Activated gamma-delta T cell treated with anti-CD3 and anti-CD28 coated beads, Interleukin-2, amount 50 U/mL, for 16 hours (primary cell): ENCODE data around the gene MYADML2.

Experiments used
- DNase-seq: peaks from one replicate; pipeline ENCODE4 v3.0.0-alpha.2; 2020; ENCODE audit warnings: low read depth

Gene MYADML2

DNA sequence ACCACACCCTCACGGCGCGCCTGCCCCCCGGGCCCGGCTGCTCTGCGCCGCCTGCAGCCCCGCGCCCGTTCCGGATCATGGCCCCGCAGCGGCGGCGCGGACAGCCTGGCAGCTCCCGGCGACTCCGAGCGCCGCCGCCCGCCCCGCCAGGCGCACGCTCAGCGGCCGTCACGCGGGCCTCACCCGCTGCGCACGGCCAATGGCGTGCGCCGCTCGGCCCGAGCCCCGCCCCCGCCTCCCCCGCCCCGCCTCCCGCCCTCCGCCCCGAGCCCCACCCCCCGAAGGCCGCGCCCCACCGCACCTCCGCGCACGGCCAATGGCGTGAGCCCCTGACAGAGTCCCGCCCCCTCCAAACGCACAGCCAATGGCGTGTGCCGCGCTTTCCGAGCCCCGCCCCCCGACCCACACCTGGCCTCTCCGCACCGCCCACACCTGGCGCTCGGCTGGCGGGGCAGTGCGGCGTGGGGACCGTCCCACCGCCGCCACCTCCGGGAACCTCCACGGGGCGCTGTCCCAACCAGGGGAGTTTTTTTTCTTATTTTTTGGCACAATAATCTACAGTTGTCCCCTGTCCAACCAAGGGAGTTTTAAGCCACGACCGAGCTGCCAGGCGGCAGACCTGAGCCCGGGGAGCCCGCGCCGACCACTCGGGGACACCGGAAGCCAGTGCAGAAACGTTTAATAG lies 35.6 kb downstream of the MYADML2 start, which contains the start of gene PCYT2:
PCYT2 (minus strand) TSS at position 123 of the 685 bp plus-strand sequence; CDS start at position 79, 44 bp downstream.
- DNase-seq = peak; percentile 85

DNA sequence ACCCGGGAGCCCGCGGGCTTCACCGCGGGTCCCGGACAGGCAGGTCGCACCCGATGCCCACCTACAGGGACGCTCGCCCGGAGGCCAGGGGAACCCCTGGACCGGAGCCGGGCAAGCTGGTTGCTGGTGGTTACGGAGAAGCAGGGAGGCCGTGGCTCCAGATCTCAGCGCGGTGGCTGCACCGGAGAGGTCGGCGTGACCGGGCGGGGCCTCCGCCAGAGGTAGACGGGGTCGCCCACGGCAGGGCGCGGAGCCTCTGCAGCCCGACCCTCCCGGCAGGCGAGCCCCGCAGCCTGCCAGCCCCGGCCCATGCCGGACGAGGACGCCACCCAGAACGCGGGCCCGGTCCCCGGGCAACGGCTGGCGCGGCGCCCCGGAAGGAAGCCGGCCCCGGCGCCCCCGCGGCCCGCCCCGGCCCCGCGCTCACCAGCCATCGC lies 36.2 kb downstream of the MYADML2 start:
- no peak for DNase-seq

DNA sequence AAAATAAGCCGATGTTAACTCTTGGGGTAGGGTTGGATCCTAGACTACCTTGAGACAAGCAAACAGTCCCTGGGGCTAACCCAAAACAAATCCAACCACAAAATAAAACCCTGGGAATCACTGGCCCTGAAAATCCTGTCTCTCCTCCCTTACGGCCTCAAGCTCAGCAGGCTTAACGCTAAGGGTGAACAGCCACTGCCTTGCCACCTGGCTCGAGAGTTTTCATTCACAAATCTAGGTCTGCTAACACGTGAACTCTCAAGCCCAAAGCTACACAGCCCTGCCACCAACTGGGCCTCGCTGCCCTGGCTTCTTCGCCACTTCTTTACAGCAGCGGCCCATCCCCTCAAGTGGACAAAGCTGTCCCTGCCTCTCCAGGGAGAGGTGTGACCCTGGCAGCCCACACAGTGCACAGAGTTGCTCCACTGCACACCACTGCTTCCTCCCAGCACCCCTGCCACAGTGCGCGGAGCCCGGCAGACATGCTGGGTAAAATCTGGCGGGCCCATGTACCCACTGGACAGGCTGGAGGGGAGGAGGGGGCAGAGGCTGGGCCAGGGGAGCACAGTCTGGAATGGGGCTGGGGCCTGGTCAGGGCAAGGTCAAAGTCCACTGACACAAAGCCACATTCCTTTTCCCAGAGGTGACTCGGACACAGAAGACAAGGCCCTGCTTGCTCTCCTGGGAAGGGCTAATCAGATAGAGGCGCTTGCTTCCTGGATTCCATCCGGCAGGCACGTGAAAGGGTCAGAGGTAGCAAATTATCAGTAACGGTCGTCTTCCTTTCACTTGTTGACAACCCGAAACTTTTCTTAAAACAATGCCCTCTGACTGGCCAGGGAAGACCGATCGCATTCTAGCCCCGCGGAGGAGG lies 36.8 kb downstream of the MYADML2 start:
- DNase-seq = no peak

DNA sequence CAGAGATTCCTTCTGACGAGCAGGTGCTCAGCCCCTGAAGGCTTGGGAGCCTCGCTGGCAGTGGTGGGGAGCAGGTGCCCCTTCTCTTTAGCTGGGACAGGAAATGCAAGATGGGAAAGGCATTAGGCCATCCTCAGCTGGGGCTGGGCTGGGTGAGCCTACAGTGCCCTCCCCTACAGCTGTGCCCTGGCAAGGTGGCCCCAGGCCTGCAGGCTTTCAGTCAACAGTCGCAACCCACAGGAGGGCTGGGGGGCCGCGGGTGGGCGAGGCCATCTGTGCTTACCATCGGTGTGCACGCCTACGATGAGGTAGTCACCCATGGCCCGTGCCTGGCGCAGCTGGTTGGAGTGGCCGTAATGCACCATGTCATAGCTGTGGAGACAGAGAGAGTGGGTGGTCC lies 37.8 kb downstream of the MYADML2 start:
- DNase-seq = no peak

DNA sequence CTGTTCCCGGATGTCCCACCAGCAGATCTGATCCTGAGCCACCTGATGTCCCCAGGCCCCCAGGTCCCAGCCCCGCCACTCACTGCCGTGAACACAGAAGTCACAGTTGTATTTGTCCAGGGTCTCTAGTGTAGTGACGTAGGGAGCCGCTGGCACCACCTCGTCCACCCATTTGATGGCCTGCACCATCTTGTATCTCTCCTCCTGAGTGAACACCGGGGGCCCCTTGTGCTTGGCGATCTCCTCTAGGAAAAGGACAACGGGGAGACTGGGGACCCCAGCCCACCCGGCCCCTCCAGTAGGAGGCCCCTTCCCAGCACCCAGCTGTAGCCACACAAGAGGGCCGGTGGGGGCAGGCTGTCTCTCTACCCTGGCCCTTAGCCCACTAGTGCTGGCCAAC lies 38.2 kb downstream of the MYADML2 start:
- no peak for DNase-seq

DNA sequence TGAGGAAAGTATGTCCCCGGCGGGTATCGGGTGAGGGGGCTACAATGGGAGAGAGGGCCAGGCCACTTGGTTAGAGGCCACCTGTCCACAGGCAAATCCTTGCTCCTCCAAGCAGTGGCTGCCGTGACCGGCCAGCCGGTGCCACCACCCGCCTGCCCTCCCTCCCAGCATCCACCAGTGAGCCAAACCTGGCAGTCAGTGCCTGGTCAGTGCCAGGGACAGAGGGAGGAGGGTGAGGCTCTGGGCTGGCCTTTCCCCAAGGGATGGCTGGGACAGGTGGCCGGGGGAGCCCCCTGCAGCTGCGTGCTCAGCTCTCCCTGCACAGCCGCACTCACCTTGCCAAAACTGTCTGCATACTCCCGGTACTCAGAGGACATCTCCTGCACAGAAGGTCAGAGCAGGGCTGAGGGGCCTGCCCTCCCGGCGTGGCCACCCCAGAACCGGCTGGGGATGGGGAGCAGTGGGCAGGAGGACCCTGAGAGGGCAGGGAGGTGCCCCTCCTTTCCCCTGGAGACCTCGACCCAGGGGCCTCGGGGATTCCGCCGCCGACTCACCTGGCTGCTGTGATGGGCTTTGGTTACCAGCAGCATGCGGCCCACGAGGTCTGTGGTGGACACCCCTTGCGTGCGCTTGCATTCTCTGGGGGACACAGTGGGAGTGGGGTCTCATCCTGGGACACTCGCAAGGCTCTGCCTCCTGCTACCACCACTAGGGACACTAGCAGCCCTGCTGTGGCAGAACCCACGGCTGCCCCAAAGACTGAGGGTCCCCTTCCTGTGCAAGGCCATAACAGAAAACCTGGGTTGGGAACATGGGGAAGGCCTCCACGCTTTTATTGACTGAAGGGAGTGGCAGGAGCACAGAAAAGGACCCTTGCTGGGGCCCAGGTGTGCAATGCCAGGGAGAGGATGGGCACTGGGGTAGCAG lies 39.6 kb downstream of the MYADML2 start:
- DNase-seq = no peak

DNA sequence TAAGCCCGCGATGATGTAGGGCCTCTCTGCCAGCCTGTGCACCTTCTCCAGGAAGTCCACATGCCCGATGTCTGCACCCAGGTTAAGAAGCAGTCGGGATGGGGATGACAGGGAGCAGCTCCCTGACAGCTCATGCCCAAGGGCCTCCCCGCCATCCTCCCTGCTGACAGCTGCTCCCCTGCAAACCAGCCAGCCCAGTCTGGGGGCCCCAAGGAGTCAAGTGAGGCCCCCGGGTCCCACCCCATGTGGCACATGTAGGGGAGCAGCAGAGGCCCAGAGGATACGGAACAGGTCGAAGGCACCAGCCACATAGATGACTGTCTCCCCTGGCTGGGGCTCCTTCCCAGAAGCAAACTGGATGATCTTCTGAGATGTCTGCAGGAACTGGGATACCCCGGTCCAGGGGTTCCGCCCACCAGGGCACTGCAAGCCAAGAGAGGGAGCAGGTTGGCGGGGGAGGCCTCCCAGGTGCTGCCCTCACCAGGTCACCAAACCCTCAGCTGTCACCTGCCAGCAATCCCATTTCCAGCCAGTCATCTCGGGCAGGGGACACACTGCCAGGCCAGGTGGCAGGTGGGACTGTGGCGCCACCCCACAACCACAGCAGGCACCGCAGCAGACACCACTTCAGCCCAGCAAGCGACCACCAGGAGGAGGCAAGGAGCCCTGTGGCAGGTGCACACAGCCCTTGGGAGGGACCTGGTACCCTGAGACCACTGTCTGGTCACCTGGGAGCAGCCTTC lies 40.4 kb downstream of the MYADML2 start:
- DNase-seq = no peak

DNA sequence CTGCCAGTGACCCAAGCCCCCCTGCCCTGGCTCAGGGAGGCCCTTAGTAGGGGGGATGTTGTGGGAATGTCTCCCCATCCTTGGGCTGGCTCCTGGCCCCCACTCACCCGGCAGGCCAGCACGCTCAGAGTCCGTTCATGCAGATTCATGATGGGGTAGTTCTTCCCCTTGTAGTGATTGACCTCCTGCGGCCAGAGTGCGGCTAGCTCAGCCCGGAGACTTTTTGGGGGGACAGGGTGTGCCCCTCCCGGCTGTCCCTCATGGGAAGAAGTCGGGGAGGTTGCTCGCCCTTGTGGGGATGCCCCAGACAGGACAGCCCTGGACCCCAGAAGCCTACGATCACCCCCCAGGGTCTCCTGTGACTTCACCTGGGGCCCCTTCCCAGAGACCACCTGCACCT lies 41.0 kb downstream of the MYADML2 start:
- DNase-seq = no peak

DNA sequence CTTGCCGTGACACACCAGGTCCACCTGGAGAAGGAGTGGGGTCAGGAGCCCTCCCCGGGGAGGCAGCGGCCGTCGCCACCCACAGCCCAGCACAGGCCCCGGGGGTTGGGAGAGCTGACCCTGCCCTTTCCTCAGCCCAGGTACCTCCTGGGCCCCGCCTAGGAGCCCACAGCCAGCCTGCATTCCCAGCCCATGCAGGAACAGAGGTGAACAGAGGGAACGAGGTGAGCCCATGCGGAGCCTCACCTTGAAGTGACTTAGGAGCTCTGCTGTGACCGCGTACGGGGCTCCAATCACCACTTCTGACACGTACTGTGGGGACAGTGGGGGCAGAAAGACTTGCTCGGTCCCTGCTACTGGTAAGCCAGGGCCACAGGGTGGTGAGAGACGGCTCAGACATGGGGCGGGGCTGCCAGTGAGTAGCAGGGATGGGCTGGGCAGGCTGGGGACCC lies 41.6 kb downstream of the MYADML2 start:
- DNase-seq = no peak

DNA sequence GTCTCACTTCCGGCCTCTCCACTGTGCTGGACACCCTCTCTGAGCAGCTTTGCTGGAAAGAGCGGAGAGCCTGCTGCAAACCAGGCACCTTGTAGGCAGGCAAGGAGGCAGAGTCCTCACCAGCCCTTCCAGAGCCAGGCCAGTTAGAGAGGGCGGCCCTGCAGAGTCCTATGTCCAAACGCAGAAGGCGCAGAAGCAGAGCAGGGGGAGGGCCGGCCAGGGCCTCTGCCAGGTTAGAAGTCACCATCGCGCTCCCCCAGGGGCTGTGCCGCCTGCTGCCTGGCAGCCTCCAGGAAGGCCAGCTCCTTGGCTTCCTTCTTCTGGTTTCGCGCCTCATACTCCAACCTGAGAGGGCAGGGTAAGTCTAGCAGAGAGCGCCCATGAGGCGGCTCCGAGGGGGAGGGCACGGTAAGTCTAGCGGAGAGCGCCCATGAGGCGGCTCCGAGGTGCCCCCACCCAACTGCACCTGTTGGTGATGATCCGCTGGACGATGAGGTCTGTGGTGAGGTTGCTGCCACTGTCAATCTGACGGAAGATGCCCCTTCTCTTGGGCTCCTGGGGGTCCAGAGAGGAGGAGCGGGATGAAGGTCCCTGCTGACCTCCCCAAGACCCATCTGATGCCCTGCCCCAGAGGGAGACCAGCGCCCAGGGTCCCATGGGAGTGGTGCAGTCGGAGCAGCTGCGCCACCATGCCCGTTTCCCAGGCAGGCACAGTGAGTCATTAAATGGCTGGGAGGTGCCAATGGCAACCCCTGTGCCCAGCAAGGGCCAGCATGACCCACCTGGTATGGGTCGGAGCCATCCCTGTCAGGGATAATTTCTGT lies 42.2 kb downstream of the MYADML2 start:
- DNase-seq = no peak

DNA sequence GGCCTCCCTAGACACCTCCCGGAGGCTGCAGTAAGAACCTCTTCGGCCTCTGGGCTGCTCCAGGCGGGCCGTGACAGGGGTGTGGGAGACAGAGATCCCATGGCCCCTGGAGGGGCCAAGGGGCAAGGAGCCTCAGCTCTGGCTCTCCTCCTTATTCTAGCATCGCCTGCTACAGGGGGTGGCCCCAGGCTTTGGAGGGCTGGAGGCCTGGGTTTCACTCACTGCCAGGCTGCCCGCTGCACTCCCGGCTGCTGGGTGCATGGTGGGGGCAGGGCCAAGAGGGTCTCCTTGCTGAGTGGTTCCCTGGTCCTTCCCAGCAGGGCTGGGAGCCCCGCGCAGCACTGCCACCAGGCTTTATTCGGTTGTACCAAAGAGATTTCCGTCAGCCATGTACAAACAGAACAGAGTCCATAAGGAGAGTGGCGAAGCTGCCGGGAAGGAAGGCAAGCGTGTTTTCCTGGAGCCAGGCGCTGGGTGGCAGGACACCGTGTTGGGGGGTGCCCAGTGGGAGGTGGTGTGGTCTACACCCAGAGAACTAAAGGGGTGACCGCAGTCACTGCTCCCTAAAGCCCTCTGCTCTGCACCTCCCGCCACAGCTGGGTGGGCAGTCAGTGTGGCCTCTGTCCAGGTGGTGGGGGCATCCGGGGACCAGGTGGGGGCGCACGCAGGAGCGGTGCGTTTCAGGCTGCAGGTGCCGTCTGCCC lies 43.0 kb downstream of the MYADML2 start:
- DNase-seq = no peak

DNA sequence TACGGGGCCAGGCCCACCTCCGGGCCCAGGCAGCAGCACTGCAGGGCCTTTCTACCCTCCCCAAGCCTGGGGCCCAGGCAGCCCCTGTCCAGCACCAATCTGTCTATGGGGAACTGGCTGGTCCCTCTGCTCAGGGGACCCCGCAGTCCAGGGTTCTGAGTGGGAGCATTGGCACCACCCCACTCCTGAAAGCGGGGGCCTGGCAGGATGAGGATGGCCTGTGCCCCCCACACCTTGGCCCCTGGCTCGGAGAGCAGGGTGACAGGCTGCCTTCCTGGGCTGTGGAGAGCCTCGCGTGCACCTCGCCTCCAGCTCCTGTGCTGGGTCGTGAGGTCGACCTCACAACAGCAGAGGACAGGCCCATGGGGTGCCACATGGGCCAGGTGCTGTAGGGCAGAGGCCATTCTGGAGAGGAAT lies 43.6 kb downstream of the MYADML2 start:
- DNase-seq = no peak

DNA sequence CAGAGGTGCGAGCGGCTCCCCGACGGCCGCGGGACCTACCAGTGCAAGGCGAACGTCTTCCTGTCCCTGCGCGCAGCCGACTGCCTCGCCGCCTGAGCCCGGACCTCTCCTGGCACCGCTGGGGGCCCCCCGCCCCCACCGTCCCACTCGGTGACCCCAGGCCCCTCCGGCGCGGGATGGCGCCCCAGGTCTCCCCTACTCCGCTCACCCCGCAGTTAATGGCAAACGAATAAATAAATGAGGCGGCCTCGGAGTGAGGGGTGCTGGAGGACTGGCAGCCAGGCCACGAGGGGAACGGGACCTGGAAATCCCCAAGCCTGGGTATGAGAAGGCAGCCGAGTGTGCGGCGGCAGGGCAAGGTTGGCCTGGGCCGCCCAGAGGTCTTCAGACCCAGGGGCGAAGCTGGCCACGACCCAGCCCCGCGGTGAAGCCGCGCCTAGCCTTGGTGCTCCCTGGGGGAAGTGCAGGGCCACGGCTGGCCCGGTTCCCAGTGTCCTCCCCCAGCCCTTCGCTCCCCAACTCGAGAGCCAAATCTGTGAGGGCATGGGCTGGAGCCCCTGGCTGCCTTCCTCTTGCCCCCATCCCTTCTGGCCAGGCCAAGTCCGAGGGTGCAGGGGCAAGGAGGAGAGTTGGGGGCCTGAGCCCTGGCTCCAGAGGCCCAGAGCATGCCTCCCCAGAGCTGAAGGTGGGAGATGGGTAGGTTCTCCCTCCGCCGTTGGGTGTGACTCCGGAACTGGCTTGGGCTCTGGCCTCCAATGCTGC lies 44.2 kb downstream of the MYADML2 start:
- no peak for DNase-seq

DNA sequence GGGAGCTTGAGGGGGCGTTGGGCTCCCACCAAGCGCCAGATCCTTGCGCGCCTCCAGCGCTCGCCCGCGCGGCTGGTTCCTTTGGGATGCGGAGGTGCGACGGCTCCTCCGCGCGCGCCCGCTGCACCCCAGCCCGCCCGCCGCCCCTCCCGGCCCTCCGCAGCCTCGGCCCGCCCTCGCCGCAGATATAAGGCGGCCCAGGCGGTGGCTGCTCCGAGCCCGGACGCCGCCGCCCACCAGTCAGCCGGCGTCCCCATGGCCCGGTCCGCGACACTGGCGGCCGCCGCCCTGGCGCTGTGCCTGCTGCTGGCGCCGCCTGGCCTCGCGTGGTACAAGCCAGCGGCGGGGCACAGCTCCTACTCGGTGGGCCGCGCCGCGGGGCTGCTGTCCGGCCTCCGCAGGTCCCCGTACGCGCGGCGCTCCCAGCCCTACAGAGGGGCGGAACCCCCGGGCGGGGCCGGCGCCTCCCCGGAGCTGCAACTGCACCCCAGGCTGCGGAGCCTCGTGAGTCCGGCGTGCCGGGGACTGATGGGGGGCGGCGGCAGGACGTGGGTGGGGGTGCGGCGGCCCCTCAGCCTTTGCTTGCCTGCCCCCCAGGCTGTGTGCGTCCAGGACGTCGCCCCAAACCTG lies 44.9 kb downstream of the MYADML2 start, which contains the start of gene NPB:
NPB (plus strand) TSS at position 216 of the 630 bp plus-strand sequence; CDS start at position 256, 40 bp downstream.
- DNase-seq = no peak

DNA sequence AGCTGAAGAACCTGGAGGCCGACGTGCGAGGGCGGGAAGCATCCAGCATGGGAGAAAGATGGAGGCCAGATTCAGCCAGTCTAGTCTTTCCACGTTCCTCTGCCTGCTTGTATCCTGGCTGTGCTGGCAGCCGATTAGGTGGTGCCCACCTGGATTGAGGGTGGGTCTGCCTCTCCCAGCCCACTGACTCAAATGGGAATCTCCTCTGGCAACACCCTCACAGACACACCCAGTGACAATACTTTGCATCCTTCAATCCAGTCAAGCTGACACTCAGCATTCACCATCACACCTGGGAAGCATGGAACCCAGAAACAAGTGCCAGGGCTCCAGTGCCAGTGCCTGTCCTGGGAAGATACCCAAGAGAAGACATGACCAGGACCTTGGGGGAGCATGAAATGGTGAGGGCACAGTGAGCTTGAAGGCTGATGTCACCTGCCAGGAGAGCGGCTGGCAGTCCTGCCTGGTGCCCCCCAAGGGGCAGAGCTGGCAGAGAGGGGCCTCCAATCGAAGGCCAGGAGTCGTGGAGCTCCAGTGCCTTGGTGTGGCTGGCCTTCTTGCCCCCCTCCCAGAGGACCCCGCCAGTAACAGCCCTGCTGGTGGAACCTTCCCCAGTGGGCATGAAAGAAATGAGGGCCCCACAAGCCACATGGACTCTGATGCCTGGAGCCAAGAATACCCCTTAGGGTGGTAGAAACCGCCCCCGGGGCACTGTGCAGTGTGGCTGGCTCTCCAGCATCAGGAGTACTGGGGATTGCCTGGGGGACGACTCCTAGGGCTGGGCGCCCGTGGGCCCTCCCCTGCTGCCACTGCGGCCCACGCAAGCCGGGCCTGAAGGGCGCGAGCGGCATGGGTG lies 45.6 kb downstream of the MYADML2 start:
- no peak for DNase-seq

DNA sequence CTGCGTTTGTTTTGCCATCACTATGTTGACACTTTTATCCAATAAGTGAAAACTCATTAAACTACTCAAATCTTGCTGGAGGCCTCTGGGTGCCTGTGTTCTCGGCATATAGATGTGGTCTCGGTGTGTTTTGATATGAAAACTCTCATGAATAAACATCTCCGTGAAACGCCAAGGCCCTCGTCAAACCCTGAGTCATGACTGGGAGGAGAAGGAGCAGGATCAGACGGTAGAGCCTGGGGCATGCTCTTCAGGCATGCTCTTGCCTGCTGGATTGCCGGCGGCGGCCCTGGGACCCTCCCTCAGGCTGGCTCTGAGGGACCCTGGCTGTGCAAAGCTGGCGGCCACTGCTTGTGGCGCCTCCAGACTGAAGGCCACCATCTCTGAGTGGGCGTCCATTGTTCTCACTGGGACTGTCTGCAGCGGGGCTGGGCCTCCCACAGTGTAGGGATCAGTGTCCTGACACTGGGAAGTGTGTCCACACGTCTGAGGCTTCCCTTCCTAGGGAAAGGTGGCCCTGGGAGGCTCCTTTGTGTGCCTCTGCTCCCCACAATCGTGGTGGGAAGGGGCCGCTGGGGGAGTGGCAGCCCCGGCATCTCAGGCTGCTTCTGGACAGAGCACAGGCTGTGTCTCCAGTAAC lies 46.7 kb downstream of the MYADML2 start:
- no peak for DNase-seq
